Measurements from ENCODE around the gene PRKCI.

The PRKCI gene

DNA sequence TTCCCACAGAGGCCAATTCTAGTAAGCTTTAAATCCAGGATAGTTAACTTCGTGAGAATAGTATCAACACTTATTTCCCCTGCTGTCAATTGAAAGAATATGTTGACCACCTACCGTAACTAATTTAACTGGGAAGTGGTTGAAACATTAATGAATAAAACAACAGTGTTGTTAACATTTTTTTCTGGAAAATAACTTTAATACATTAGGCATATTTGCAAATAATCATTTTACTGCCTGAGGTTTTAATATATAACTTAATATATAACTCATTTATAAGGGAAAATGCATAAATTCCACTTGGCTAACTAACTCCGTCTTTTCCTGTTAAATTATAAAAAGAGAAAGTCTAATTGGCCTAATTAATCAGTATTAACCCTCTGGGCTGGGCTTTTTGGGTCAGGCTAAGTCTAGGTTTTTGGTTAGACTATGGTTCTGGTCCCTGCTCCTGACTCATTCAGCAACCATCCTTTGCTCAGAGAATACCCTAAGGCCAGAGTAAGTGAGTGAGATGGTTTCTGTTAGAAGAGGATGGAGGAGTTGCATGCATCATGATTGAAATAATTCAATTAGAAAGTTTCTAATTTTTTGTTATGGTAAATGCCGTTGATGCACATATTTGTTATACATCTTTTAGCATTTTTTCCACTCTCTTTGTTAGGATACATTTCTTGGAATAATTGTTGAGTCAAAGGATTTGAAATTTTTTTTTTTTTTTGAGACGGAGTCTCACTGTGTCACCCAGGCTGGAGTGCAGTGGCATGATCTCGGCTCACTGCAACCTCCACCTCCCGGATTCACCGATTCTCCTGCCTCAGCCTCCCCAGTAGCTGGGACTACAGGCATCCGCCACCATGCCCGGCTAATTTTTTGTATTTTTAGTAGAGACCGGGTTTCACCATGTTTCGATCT, 124.5 kb downstream of the PRKCI start:
- no peak for DNase-seq

DNA sequence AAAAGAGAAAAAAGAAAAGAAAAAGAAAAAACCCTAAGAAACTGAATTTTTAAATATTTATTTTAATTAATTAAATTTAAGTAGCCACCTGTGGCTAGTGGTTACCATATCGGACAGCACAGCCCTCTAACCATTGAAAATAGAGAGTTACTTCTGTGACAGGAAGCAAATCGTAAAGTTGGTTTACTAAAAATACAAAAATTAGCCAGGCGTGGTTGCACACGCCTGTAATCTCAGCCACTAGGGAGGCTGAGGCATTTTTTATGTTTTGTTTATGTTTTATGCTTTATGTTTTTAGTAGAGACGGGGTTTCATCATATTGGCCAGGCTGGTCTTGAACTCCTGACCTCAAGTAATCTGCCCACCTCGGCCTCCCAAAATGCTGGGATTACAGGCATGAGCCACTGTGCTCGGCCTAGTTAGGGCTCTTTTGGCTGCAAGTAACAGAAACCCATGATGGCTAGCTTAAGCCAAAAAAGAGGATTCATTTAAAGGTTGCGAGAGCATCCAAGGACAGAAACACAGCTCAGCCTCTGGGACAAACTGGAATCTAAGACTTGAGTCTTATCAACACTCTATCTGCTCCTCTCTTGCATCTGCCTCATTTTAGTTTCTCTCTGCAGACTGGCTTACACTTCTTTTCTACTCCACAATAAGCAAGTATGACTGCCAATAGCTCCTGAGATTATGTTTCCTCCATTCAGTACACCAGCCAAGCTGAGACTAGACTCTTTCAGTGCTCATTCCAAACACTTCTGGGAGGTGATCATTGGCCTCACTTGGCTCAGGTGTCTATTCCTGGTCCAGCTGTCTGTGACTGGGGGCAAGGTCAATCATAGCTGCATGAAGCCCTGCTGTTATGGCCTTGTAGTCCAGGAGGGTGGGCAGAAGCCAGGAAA, 128.5 kb downstream of the PRKCI start:
- no peak for DNase-seq

DNA sequence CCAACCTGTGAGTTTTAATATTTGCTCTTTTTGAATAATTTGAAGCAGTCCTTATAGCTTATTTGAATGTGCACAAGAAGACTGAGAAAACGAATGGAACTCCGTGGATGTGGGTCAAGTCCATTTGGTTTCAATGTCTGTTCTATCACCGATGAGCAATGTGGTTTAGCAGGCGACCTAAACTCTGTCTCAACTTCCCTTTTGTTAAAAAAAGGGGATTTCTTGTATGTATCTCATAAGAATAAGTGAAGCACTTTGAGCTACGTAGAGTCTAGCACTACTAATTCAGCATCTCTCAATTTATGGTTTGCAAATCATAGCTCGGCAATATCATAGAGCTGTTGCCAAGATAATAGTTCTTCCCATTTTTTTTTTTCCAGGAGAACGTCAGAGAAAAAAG, 130.7 kb downstream of the PRKCI start:
- no peak for DNase-seq

DNA sequence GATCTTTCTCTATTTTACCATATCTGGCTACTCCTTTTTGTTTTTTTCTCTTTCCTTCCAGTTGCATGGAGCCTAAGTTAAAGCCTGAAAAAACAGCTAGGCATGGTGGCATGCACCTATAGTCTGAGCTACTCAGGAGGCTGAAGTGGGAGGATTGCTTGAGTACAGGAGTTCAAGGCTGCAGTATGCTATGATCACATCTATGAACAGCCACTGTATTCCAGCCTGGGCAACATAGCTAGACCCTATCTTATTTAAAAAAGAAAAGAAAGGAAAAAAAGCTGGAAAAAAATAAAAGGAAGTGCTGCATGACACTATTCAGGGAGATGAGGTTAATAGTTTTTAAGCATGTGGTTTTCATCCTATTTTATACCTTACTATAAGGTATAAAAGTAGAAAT, 131.3 kb downstream of the PRKCI start:
- DNase-seq, result no peak

DNA sequence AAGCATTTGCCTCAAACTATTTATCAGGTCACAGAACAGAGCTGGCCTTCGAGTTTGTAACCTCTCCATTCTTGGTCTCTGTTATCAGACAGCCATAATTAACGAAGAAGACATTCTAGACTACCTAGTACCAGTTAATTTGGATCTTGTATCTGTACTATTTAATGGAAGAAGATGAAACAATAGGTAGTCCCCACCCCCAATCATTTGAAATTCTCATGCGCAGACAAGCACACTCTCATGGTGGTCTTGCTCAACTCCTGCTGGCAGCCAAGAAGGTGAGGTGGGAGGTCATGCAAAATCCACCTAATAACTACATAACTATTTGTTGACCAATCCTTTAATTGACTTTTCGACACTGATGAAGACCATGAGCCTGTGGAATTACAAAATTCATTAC, 132.5 kb downstream of the PRKCI start:
- no peak for DNase-seq

All from islet precursor cell (in vitro differentiated cells).